ENCODE measurements around the gene PPIL3.

The PPIL3 gene

DNA sequence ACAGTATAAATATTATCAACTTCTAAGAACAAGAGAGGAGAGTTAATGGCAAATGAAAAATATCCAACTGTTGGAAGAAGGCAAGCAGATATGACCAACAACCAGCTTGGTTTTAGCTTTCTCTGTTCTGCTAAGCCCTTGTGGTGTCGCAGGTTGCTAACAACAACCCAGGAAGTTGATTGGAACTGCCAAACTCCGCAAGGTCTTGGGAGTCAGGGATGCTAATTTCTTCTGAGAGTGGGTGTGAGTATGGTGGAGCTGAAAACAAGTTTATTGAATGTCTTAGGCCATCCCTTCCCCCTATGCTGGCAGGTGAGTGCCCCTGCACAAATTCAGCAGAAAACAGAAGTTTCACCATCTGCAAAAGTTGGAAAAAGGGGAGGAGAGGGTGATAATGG, 59.6 kb downstream of the PPIL3 start:
- H3K4me3 ChIP-seq (ENCODE audit: low read depth, low read length), result no peak overlapping the region
- no peak for DNase-seq (ENCODE audit: low read depth)
- TF ChIP-seq, protein P1, sequence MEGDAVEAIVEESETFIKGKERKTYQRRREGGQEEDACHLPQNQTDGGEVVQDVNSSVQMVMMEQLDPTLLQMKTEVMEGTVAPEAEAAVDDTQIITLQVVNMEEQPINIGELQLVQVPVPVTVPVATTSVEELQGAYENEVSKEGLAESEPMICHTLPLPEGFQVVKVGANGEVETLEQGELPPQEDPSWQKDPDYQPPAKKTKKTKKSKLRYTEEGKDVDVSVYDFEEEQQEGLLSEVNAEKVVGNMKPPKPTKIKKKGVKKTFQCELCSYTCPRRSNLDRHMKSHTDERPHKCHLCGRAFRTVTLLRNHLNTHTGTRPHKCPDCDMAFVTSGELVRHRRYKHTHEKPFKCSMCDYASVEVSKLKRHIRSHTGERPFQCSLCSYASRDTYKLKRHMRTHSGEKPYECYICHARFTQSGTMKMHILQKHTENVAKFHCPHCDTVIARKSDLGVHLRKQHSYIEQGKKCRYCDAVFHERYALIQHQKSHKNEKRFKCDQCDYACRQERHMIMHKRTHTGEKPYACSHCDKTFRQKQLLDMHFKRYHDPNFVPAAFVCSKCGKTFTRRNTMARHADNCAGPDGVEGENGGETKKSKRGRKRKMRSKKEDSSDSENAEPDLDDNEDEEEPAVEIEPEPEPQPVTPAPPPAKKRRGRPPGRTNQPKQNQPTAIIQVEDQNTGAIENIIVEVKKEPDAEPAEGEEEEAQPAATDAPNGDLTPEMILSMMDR (IDR thresholded peaks at IDR 0.05; ENCODE audit: insufficient read depth, low read depth, low read length, missing control alignments), result no peak

DNA sequence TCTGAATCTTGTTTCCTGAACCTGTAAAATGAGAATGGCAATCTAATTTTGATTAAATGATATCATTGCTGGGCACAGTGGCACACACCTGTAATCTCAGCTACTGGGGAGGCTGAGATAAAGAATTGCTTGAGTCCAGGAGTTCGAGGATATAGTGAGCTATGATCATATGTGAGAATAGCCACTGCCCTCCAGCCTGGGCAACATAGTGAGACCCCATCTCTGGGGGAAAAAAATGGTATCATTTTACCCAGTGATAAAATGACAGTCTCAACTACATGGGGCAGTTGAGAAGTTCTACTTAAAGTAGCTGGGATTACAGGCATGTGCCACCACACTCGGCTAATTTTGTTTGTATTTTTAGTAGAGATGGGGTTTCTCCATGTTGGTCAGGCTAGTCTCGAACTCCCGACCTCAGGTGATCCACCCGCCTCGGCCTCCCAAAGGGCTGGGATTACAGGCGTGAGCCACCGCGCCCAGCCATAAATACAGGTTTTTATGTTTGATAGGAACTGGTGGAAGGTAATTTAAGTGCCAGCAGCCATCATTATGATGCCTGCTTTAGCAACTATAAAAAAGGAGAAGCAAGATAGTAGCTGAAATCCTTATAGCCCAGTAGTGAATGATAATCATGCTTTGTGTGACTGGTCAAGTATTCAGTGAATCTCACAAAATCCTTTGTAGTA, 60.2 kb downstream of the PPIL3 start:
- no peak for DNase-seq (ENCODE audit: low read depth)
- H3K4me3 ChIP-seq (ENCODE audit: low read depth, low read length), result no peak overlapping the region
- TF ChIP-seq, protein P1 (IDR thresholded peaks at IDR 0.05; ENCODE audit: insufficient read depth, low read depth, low read length, missing control alignments), result no peak

DNA sequence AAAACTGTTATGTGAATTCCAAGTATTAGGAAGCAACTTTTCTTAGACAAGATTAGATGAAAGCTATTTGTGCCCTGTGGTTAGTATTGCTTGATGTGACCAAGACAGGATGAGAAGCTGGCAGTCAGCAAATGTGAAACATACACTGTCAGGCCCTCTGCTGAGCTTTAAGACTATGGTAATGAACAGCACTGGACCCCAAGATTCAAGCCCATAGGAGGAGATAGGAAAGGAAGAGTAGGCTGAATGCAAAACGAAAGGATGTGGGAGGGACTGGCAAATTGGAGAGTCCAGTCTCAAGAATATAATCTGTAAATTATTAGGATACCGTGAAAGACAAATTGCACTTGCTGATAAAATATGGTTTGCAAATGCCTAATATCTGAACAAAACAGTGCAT, 60.8 kb downstream of the PPIL3 start:
- TF ChIP-seq, protein P1 (IDR thresholded peaks at IDR 0.05; ENCODE audit: insufficient read depth, low read depth, low read length, missing control alignments), result no peak
- no peak for DNase-seq (ENCODE audit: low read depth)
- H3K4me3 ChIP-seq (ENCODE audit: low read depth, low read length), result no peak overlapping the region

DNA sequence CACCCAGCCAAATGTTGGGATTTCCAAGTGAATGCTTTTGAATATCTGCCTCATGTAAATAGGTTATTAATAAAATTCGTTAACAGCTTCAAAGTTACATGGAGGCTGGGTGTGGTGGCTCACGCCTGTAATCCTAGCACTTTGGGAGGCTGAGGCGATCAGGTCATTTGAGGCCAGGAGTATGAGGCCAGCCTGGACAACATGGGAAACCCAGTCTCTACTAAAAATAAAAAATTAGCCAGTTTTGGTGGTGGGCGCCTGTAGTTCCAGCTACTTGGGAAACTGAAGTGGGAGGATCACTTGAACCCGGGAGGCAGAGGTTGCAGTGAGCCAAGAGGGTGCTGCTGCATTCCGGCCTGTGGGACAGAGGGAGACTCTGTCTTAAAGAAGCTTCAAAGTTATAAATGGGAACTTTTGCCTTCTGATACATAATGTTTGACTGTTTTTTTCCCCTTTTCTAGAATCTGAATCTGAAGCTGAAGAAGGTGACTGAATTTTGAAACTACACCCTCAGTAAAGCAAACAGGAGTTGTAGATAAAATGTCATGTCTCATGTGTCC, 67.1 kb downstream of the PPIL3 start:
- DNase-seq (ENCODE audit: low read depth), result no peak
- TF ChIP-seq, protein P1 (IDR thresholded peaks at IDR 0.05; ENCODE audit: insufficient read depth, low read depth, low read length, missing control alignments), result no peak
- no peak overlapping the region for H3K4me3 ChIP-seq (ENCODE audit: low read depth, low read length)
